ENCODE data around the gene RAB44.

RAB44 gene

GRCh38 chr6:36752187-36752885 is 54.7 kb downstream of the RAB44 start:
- H3K36me3 Mint-ChIP-seq (ENCODE audit: low read depth), result no peaks in the 10 kb centered on the region
- DNase-seq, result no peak
- H3K27ac Mint-ChIP-seq, result no peak overlapping the region
- H3K9me3 Mint-ChIP-seq, result peaks cover 22% of the 10 kb centered on the region
- H3K4me3 Mint-ChIP-seq, result no peak overlapping the region
- no peak for TF ChIP-seq CTCF (IDR thresholded peaks at IDR 0.05)
- H3K27me3 Mint-ChIP-seq (ENCODE audit: low read depth, poor library complexity), result peaks cover 20% of the 10 kb centered on the region
- H3K4me1 Mint-ChIP-seq, result peaks cover 52% of the 10 kb centered on the region

DNA sequence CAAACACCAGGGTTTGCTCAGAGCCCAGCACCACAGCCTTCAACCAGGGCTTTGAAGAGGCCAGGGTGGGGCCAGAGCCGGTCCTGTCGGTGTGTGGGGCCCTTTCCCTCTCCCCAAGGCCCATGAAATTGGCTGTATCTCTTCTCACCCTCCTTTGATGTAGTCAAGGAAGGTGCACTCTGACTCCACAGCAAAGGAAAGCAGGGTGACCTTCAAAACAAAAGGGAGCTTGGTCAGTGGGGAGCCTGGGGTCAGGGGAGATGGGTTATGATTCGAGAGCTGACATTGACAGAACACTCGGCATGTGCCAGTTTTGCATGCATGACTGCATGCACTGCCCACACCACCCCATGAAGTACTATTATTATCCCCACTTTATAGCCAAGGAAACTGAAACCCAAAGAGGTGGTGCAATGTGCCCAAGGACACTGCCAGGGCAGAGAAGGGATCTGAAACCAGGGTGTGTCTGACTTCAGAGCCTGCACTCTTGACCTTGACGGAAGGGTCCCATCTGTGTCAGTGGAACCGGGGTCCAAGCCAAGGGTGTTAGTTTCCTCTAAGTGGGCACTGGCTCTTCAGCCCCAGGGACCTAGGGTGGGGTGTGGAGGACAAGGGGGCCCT is 55.4 kb downstream of the RAB44 start:
- peaks cover 15% of the 10 kb centered on the region for H3K27me3 Mint-ChIP-seq (ENCODE audit: low read depth, poor library complexity)
- peaks cover 55% of the 10 kb centered on the region for H3K4me1 Mint-ChIP-seq
- no peak overlapping the region for H3K27ac Mint-ChIP-seq
- H3K9me3 Mint-ChIP-seq, result peaks cover 22% of the 10 kb centered on the region
- DNase-seq, result no peak
- no peak overlapping the region for H3K4me3 Mint-ChIP-seq
- TF ChIP-seq CTCF (IDR thresholded peaks at IDR 0.05), result no peak
- no peaks in the 10 kb centered on the region for H3K36me3 Mint-ChIP-seq (ENCODE audit: low read depth)

DNA sequence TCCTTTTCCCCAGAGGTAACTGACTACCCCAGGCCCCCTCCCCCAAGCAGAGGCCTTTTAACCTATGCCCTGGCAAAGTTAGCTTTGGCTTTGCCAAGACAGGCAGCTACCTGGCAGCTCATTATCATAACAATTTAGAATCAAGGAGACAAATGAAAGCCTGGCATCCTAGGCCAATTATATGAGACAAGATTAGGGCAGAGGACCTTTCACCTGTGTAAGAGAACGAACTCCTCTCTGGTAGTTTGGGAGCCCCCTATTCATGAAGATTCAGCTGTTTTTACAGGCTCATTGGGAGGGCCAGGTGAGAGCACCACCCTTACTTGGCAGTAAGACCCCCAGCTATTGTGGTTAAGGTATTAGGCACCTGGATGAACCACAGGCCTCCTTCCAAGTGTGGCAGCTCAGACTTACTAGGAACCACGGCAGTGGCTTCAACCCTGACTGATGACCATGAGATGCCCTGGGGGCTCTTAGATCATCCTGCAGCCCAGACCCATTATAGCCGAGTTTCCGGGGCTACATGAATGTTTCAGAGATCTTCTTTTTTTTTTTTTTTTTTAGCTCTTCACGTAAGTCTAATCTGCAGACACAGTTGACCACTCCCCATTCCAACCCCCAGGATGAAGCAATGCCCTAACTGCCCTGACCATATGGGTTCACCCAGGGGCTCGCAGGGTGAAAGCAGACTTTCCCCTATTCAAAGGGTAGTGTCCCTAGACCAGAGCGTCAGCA is 56.2 kb downstream of the RAB44 start:
- H3K36me3 Mint-ChIP-seq (ENCODE audit: low read depth), result no peaks in the 10 kb centered on the region
- peaks cover 16% of the 10 kb centered on the region for H3K9me3 Mint-ChIP-seq
- DNase-seq, result no peak
- no peak overlapping the region for H3K4me3 Mint-ChIP-seq
- H3K27ac Mint-ChIP-seq, result peak overlapping the region; percentile 37
- peaks cover 10% of the 10 kb centered on the region for H3K27me3 Mint-ChIP-seq (ENCODE audit: low read depth, poor library complexity)
- no peak for TF ChIP-seq CTCF (IDR thresholded peaks at IDR 0.05)
- peaks cover 61% of the 10 kb centered on the region for H3K4me1 Mint-ChIP-seq

- no peak for DNase-seq
- H3K27ac Mint-ChIP-seq, result peak overlapping the region; percentile 81
- peaks cover 8% of the 10 kb centered on the region for H3K9me3 Mint-ChIP-seq
- TF ChIP-seq CTCF (IDR thresholded peaks at IDR 0.05), result no peak
- H3K4me1 Mint-ChIP-seq, result peaks cover 69% of the 10 kb centered on the region
- no peak overlapping the region for H3K4me3 Mint-ChIP-seq
- H3K27me3 Mint-ChIP-seq (ENCODE audit: low read depth, poor library complexity), result peaks cover 10% of the 10 kb centered on the region
- no peaks in the 10 kb centered on the region for H3K36me3 Mint-ChIP-seq (ENCODE audit: low read depth)
These were observed 57.2 kb downstream of the RAB44 start for GRCh38 chr6:36754582-36755434.

- TF ChIP-seq CTCF (IDR thresholded peaks at IDR 0.05), result no peak
- Mint-ChIP-seq H3K27me3 (ENCODE audit: low read depth, poor library complexity) (peaks cover 14% of the 10 kb centered on the region), H3K9me3 (peaks cover under 1% of the 10 kb centered on the region), H3K36me3 (ENCODE audit: low read depth) (no peaks in the 10 kb centered on the region), H3K4me3 (no peak overlapping the region), H3K27ac (no peak overlapping the region), H3K4me1 (peaks cover 74% of the 10 kb centered on the region)
- no peak for DNase-seq
These were observed 58.1 kb downstream of the RAB44 start for GRCh38 chr6:36755435-36756348.
